Testis (tissue), 3 donors: ENCODE measurements around the gene GRIK2. TPM values are rescaled to one million over a fixed set of nuclear protein-coding genes. Genes with fewer than 3 reads are reported as not detected.

ENCODE experiments used
- DNase-seq: peaks from one replicate; pipeline ENCODE4 v3.0.0-alpha.2; 2019
- H3K27ac ChIP-seq, 2 donors: fragments of 200-600 bp; sonication (generic); one replicate each; pipeline ENCODE4 v1.5.1; 2019
- H3K27me3 ChIP-seq: fragments of 200-600 bp; sonication (generic); one replicate; pipeline ENCODE4 v1.5.1; 2019
- H3K36me3 ChIP-seq: fragments of 200-600 bp; sonication (generic); one replicate; pipeline ENCODE4 v1.5.1; 2017; ENCODE audit warnings: low read depth; ENCODE audit errors: missing control alignments
- H3K4me1 ChIP-seq: fragments of 200-600 bp; sonication (generic); one replicate; pipeline ENCODE4 v1.5.1; 2019
- H3K4me3 ChIP-seq, 2 donors: fragments of 200-600 bp; sonication (generic); one replicate each; pipeline ENCODE4 v1.5.1; 2017 to 2019
- H3K9me3 ChIP-seq: fragments of 200-600 bp; sonication (generic); one replicate; pipeline ENCODE4 v1.5.1; 2017
- POLR2A ChIP-seq: fragments of 450-650 bp; IDR thresholded peaks from one replicate; pipeline ENCODE4 v1.6.1; 2017; ENCODE audit warnings: antibody characterized with exemption, mild to moderate bottlenecking, moderate library complexity
- WGBS, 2 donors: methylation state at CpG; one replicate each; pipeline ENCODE4 v1.1.5; 2018; 5-methylcytosine and 5-hydroxymethylcytosine counted together
- intact Hi-C: fragments of 100-400 bp; cut with DNase I; formaldehyde crosslinking; loops from one replicate; pipeline ENCODE4 v1.15.1; 2023; ENCODE audit warnings: low total_unique reads
- polyA plus RNA-seq: library from polyadenylated mRNA; stranded (reverse); fragments of 350-450 nt; fragmentation: Illumina TruSeq; extraction: RNeasy Lipid Tissue Mini Kit (QIAGEN cat#74804); gene quantifications from one replicate; pipeline ENCODE4 v1.2.3, GENCODE V29; 2014; ENCODE audit warnings: low read depth, low replicate concordance; ENCODE audit not compliant: insufficient read depth
- total RNA-seq, 2 donors: library from RNA; depleted of rRNA; stranded (reverse); fragments of >200 nt; gene quantifications; one replicate each; pipeline ENCODE4 v1.2.3, GENCODE V29; 2016
- TF ChIP-seq, protein P1 (sequence below), 3 experiments: fragments of 450-650 bp in 2 of 3; fragments of 200-600 bp in 1 of 3; sonication (generic) in 1 of 3; IDR thresholded peaks; one replicate each; pipeline ENCODE4 v1.5.1; 2016 to 2019; ENCODE audit warnings: antibody characterized with exemption in 3 of 3, mild to moderate bottlenecking in 2 of 3, moderate library complexity in 1 of 3

The GRIK2 gene
- total and polyA plus RNA-seq, 3 donors from 2014 or later: 1.1 to 23.5 (median 12.4) TPM

DNA sequence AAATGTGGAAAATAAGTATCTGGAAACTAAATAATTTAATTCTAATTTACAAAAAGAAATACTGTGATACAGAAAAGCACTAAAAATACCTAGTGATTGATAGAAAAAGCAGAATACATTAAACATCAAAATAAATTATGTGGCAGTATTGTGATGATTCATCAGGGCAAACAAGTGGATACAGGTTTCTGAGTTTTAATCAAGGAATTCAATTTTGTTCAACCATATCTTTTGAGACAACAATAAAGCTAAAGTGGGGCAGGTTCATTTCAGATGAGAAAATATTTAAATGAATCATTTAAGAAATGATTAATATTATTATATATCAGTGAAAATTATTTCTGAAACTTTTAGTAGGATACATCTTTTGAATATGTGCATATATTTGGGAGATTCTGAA, 49.8 kb downstream of the GRIK2 start:
- Histone ChIP-seq H3K9me3 (no peaks in the 10 kb centered on the region), H3K4me1 (no peaks in the 10 kb centered on the region), H3K4me3 (no peak overlapping the region), H3K27ac (no peak overlapping the region), H3K36me3 (no peaks in the 10 kb centered on the region), H3K27me3 (no peaks in the 10 kb centered on the region)
- TF ChIP-seq, protein P1, sequence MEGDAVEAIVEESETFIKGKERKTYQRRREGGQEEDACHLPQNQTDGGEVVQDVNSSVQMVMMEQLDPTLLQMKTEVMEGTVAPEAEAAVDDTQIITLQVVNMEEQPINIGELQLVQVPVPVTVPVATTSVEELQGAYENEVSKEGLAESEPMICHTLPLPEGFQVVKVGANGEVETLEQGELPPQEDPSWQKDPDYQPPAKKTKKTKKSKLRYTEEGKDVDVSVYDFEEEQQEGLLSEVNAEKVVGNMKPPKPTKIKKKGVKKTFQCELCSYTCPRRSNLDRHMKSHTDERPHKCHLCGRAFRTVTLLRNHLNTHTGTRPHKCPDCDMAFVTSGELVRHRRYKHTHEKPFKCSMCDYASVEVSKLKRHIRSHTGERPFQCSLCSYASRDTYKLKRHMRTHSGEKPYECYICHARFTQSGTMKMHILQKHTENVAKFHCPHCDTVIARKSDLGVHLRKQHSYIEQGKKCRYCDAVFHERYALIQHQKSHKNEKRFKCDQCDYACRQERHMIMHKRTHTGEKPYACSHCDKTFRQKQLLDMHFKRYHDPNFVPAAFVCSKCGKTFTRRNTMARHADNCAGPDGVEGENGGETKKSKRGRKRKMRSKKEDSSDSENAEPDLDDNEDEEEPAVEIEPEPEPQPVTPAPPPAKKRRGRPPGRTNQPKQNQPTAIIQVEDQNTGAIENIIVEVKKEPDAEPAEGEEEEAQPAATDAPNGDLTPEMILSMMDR (IDR thresholded peaks at IDR 0.05): no peak
- TF ChIP-seq POLR2A: no peak
- intact Hi-C loops: no loop called here
- DNase-seq: no peak

- no peaks in the 10 kb centered on the region for H3K27me3 ChIP-seq
- H3K36me3 ChIP-seq: no peaks in the 10 kb centered on the region
- no peak for TF ChIP-seq POLR2A
- TF ChIP-seq, protein P1 (IDR thresholded peaks at IDR 0.05): no peak
- WGBS, 2 donors: 43 to 52% methylated on average over 1 of the region's 1 CpG
- H3K9me3 ChIP-seq: no peaks in the 10 kb centered on the region
- no peak overlapping the region for H3K4me3 ChIP-seq
- no peak for DNase-seq
- no peaks in the 10 kb centered on the region for H3K4me1 ChIP-seq
- intact Hi-C loops: no loop called here
- H3K27ac ChIP-seq: no peak overlapping the region
Measured at GRCh38 chr6:101444717-101445116, 51.2 kb downstream of the GRIK2 start.

- Histone ChIP-seq H3K27me3 (no peaks in the 10 kb centered on the region), H3K4me1 (no peaks in the 10 kb centered on the region), H3K9me3 (no peaks in the 10 kb centered on the region), H3K27ac (no peak overlapping the region), H3K36me3 (no peaks in the 10 kb centered on the region), H3K4me3 (no peak overlapping the region)
- 62 to 75% methylated on average over 2 of the region's 2 CpGs for WGBS, 2 donors
- intact Hi-C loops: no loop called here
- DNase-seq: no peak
- no peak for TF ChIP-seq POLR2A
- TF ChIP-seq, protein P1 (IDR thresholded peaks at IDR 0.05): no peak
Measured at GRCh38 chr6:101445527-101445926, 52.0 kb downstream of the GRIK2 start.

DNA sequence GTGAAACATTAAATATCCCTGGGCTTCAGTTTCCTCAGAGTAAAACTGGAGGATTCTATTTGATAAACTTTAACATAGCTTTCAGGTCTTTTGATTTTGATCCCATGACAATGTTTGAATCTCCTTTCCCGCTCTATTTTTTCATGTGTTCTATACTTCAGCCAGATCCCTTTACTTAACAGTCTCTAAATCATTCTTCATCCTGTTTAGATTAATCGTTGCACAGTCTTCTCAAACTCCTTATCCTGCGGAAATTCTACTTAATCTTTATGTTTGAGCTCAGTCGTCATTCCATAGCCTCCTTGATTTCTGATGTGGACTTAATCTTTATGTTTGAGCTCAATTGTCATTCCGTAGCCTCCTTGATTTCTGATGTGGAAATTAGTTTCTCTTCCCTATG, 57.4 kb downstream of the GRIK2 start:
- intact Hi-C loops: no loop called here
- TF ChIP-seq, protein P1 (IDR thresholded peaks at IDR 0.05): no peak
- no peak for TF ChIP-seq POLR2A
- DNase-seq: no peak
- Histone ChIP-seq H3K27ac (no peak overlapping the region), H3K4me1 (no peaks in the 10 kb centered on the region), H3K27me3 (no peaks in the 10 kb centered on the region), H3K36me3 (no peaks in the 10 kb centered on the region), H3K4me3 (no peak overlapping the region), H3K9me3 (no peaks in the 10 kb centered on the region)
- 81 to 89% methylated on average over 5 of the region's 5 CpGs for whole genome bisulfite sequencing, 2 donors

DNA sequence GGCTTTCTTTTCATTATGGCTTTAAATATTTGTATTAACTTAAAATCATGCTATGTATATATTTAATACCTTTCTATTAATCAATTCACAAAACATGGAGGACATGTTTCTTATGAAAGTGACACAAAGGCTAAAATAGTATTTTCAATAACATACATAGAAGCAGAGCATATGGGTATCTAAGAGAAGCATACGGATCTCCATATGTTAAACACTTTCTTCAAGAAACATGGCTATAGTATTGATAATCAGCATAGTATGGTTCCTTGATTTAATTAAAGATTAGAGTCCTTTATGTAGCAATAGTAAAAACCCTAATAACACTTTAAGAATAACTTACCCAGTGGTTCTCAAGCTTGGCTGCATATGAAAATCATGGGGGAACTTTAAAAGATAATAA, 58.5 kb downstream of the GRIK2 start:
- Histone ChIP-seq H3K27me3 (no peaks in the 10 kb centered on the region), H3K36me3 (no peaks in the 10 kb centered on the region), H3K4me1 (no peaks in the 10 kb centered on the region), H3K9me3 (no peaks in the 10 kb centered on the region), H3K27ac (no peak overlapping the region), H3K4me3 (no peak overlapping the region)
- WGBS, 2 donors: 87 to 100% methylated on average over 1 of the region's 1 CpG
- no peak for DNase-seq
- intact Hi-C loops: no loop called here
- no peak for TF ChIP-seq POLR2A
- TF ChIP-seq, protein P1 (IDR thresholded peaks at IDR 0.05): no peak
